CD8-positive, alpha-beta memory T cell (primary cell): ENCODE measurements around the gene HCFC2. TPM values are rescaled to one million over a fixed set of nuclear protein-coding genes. Genes with fewer than 3 reads are reported as not detected.
"Not testable (repeated sequence)": the region's sequence is repeated elsewhere in the genome, so short reads cannot be mapped to it uniquely, and the experiment has no call there.

Experiments used
- CTCF ChIA-PET: fragments of 350-600 bp; sonication (Branson Sonifier 250); formaldehyde crosslinking; loops from one replicate; lab custom pipeline; 2021; ENCODE audit warnings: antibody characterized with exemption; lab: Charles Lee
- POLR2A ChIA-PET: fragments of 350-600 bp; sonication (Branson Sonifier 250); formaldehyde crosslinking; loops from one replicate; lab custom pipeline; 2021; ENCODE audit warnings: antibody characterized with exemption; lab: Charles Lee
- DNase-seq, 5 donors: peaks; one replicate each; pipeline versions ENCODE4 v3.0.0 to v3.0.0-alpha.2; 2020 to 2022; ENCODE audit warnings: mixed read lengths in 1 of 5
- H3K27ac ChIP-seq: one replicate; pipeline ENCODE4 v1.7.0; 2013; ENCODE audit warnings: low read depth, mild to moderate bottlenecking, low read length, moderate library complexity
- H3K27me3 ChIP-seq: 2 replicates; pipeline ENCODE4 v1.7.0; 2013; ENCODE audit warnings: low read length, mild to moderate bottlenecking; ENCODE audit not compliant: insufficient read depth, poor library complexity, severe bottlenecking
- H3K36me3 ChIP-seq: 2 replicates; pipeline ENCODE4 v1.7.0; 2013; ENCODE audit warnings: mild to moderate bottlenecking, low read length, moderate library complexity; ENCODE audit not compliant: insufficient read depth
- H3K4me1 ChIP-seq: 2 replicates; pipeline ENCODE4 v1.7.0; 2013; ENCODE audit warnings: mild to moderate bottlenecking, low read length, moderate library complexity; ENCODE audit not compliant: insufficient read depth
- H3K4me3 ChIP-seq: 2 replicates; pipeline ENCODE4 v1.7.0; 2013; ENCODE audit warnings: mild to moderate bottlenecking, low read length
- H3K9me3 ChIP-seq: 2 replicates; pipeline ENCODE4 v1.7.0; 2013; ENCODE audit warnings: mild to moderate bottlenecking, low read length
- H3K27ac Mint-ChIP-seq, 8 donors: one replicate each; pipeline ENCODE4 v1.8.0; 2020 to 2021; ENCODE audit warnings: mixed read lengths in 8 of 8, mild to moderate bottlenecking in 6 of 8, inconsistent platforms in 3 of 8, moderate library complexity in 3 of 8
- H3K27me3 Mint-ChIP-seq, 2 donors: one replicate each; pipeline ENCODE4 v1.8.0; 2020 to 2021; ENCODE audit warnings: mixed read lengths in 2 of 2, mild to moderate bottlenecking in 1 of 2, moderate library complexity in 1 of 2
- H3K36me3 Mint-ChIP-seq, 3 donors: one replicate each; pipeline ENCODE4 v1.8.0; 2020 to 2021; ENCODE audit warnings: mixed read lengths in 3 of 3, inconsistent platforms in 1 of 3, mild to moderate bottlenecking in 1 of 3
- H3K4me1 Mint-ChIP-seq, 3 donors: one replicate each; pipeline ENCODE4 v1.8.0; 2020 to 2021; ENCODE audit warnings: mixed read lengths in 3 of 3, inconsistent platforms in 1 of 3, mild to moderate bottlenecking in 1 of 3
- H3K4me3 Mint-ChIP-seq, 7 donors: one replicate each; pipeline ENCODE4 v1.8.0; 2020 to 2021; ENCODE audit warnings: mixed read lengths in 7 of 7, mild to moderate bottlenecking in 6 of 7, moderate library complexity in 4 of 7, inconsistent platforms in 2 of 7
- H3K9me3 Mint-ChIP-seq, 5 donors: one replicate each; pipeline ENCODE4 v1.8.0; 2020 to 2022; ENCODE audit warnings: mixed read lengths in 5 of 5, mild to moderate bottlenecking in 3 of 5, moderate library complexity in 2 of 5, inconsistent platforms in 1 of 5
- polyA plus RNA-seq: library from polyadenylated mRNA; unstranded; fragments of 300-500 nt; fragmentation: Illumina TruSeq; gene quantifications from one replicate; pipeline ENCODE4 v1.2.3, GENCODE V29; 2021
- total RNA-seq, 2 experiments: library from RNA; stranded (reverse); gene quantifications; one replicate each; pipeline ENCODE4 v1.2.3, GENCODE V29; 2021

Gene HCFC2
- total and polyA plus RNA-seq, 3 experiments from 2014 or later: 8.5 to 13.0 (median 12.5) TPM

DNA sequence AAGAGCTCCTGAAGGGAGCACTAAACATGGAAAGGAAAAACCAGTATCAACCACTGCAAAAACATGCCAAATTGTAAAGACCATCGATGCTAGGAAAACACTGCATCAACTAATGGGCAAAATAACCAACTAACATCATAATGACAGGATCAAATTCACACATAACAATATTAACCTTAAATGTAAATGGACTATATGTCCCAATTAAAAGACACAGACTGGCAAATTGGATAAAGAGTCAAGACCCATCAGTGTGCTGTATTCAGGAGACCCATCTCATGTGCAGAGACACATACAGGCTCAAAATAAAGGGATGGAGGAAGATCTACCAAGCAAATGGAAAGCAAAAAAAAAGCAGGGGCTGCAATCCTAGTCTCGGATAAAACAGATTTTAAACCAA lies 28.2 kb upstream of the HCFC2 start:
- H3K4me1 ChIP-seq, H3K36me3 ChIP-seq, H3K27me3 ChIP-seq, DNase-seq, H3K4me3 ChIP-seq, CTCF ChIA-PET, H3K36me3 Mint-ChIP-seq, H3K9me3 Mint-ChIP-seq, H3K9me3 ChIP-seq, H3K4me1 Mint-ChIP-seq, H3K27ac Mint-ChIP-seq, H3K27ac ChIP-seq, H3K4me3 Mint-ChIP-seq: not testable (repeated sequence)
- H3K27me3 Mint-ChIP-seq: peaks cover 6 to 29% of the 10 kb centered on the region in 2 donors
- POLR2A ChIA-PET: interaction anchor here (0.7 kb wide), 1 partner anchor 35 kb away, joined by 3 read pairs; no protein-coding TSS in a partner anchor

DNA sequence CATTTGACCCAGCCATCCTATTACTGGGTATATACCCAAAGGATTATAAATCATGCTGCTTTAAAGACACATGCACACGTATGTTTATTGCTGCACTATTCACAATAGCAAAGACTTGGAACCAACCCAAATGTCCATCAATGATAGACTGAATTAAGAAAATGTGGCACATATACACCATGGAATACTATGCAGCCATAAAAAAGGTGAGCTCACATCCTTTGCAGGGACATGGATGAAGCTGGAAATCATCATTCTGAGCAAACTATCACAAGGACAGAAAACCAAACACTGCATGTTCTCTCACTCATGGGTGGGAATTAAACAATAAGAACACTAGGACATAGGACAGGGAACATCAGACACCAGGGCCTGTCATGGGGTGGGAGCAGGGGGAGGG lies 24.6 kb upstream of the HCFC2 start:
- DNase-seq, H3K4me3 ChIP-seq, H3K36me3 Mint-ChIP-seq, H3K4me1 Mint-ChIP-seq, POLR2A ChIA-PET, H3K27ac ChIP-seq, H3K9me3 Mint-ChIP-seq, H3K4me1 ChIP-seq, H3K27me3 ChIP-seq, H3K4me3 Mint-ChIP-seq, H3K9me3 ChIP-seq, H3K36me3 ChIP-seq, H3K27ac Mint-ChIP-seq, CTCF ChIA-PET: not testable (repeated sequence)
- peaks cover 6 to 16% of the 10 kb centered on the region in 2 donors for H3K27me3 Mint-ChIP-seq

DNA sequence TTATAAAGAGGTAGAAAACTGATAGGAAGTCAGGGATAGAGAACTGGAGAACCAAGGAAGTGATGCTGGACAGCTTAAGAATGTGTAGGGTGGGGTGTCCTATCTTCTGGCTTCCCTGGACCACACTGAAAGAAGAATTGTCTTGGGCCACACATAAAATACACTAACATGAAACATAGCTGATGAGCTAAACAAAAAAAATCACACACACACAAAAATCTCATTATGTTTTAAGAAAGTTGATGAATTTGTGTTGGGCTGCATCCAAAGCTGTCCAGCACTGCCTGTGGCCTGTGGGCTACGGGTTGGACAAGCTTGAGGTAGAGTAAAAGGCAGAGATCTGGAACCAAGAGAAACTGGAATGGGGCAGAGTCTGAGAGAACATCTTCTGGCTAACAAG lies 21.8 kb upstream of the HCFC2 start:
- no peaks in the 10 kb centered on the region for H3K4me1 ChIP-seq
- H3K9me3 ChIP-seq: no peaks in the 10 kb centered on the region
- H3K27me3 Mint-ChIP-seq: no peaks in the 10 kb centered on the region
- no peaks in the 10 kb centered on the region for H3K27me3 ChIP-seq
- H3K4me1 Mint-ChIP-seq: peaks cover 2 to 7% (median 4%) of the 10 kb centered on the region in 3 donors
- H3K4me3 ChIP-seq: no peak overlapping the region
- ChIA-PET POLR2A (no interaction called here), CTCF (no interaction called here)
- DNase-seq: no peak
- H3K27ac ChIP-seq: no peak overlapping the region
- no peaks in the 10 kb centered on the region for H3K36me3 Mint-ChIP-seq
- no peaks in the 10 kb centered on the region for H3K36me3 ChIP-seq
- no peak overlapping the region for H3K4me3 Mint-ChIP-seq
- no peaks in the 10 kb centered on the region for H3K9me3 Mint-ChIP-seq
- no peak overlapping the region for H3K27ac Mint-ChIP-seq

DNA sequence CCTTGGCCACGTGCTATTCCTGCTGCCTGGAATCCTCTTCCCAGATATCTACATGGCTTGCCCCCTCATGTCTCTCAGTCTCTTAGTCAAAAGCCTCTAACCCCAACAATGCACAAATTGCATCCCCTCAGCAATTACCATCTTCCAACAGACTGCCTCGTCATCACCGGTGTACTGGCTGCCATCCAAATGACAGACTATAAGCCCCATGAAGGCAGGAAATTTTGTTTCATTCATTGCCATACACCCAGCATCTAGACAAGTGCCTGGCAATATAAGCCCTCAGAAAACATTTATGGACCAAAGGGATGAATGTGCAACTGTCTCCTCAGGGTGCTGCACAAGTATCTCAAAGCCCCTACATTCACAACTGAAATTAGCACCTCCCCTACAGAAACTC lies 20.2 kb upstream of the HCFC2 start:
- Histone ChIP-seq H3K4me3 (no peak overlapping the region), H3K27ac (no peak overlapping the region), H3K27me3 (no peaks in the 10 kb centered on the region), H3K4me1 (no peaks in the 10 kb centered on the region), H3K9me3 (no peaks in the 10 kb centered on the region), H3K36me3 (no peaks in the 10 kb centered on the region)
- CTCF ChIA-PET: no interaction called here
- no peak overlapping the region for H3K27ac Mint-ChIP-seq
- no peak overlapping the region for H3K4me3 Mint-ChIP-seq
- H3K36me3 Mint-ChIP-seq: no peaks in the 10 kb centered on the region
- H3K4me1 Mint-ChIP-seq: peaks cover 2 to 7% (median 4%) of the 10 kb centered on the region in 3 donors
- POLR2A ChIA-PET: no interaction called here
- H3K9me3 Mint-ChIP-seq: no peaks in the 10 kb centered on the region
- peaks cover 3 to 8% of the 10 kb centered on the region in 2 donors for H3K27me3 Mint-ChIP-seq
- no peak for DNase-seq

DNA sequence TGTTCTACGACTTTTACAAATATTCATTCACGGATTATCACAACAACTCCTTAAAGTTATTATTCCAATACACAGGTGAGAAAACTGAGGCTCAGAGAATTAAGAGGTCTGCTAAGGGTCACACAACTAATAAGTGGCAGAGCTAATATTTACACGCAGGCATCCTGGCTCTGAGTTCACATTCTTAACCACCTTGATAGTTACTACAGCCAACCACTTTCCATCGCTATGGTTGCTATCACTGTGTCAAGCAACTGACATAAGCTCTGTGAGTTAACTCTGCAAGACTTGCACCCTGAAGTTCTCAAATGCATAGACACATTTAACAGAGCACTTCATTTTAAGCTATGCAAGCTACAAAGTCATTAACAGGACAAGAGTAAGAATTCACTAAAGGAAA lies 18.0 kb upstream of the HCFC2 start:
- ChIA-PET CTCF (interaction anchor here (0.9 to 2.7 kb wide), 3 partner anchors 12 to 63 kb away, joined by 3 to 8 read pairs (median 4); no protein-coding TSS in a partner anchor), POLR2A (no interaction called here)

DNA sequence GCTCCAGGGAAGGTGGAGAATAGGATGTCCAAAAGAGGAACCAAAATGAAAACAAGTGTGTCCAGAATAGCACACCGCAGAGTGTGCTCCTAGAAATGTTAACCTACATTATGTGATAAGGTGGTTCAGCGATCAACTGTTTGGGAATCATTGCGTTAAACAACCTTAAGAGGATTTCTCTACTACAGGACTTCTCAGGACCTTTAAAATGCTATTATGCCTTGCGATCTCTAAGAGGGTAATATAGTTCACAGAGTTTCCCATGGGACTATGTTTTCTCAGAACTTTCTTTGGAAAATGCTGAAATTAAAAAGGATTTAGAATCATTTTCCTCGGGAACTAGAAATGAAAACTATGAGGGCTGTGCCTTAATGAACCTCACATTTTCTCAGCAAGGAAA lies 16.2 kb upstream of the HCFC2 start:
- Mint-ChIP-seq H3K4me3 (no peak overlapping the region), H3K27ac (no peak overlapping the region), H3K9me3 (no peaks in the 10 kb centered on the region), H3K27me3 (peaks cover 25 to 36% of the 10 kb centered on the region in 2 donors), H3K36me3 (no peaks in the 10 kb centered on the region), H3K4me1 (peaks cover 6 to 15% (median 13%) of the 10 kb centered on the region in 3 donors)
- Histone ChIP-seq H3K4me1 (no peaks in the 10 kb centered on the region), H3K4me3 (no peak overlapping the region), H3K27me3 (peaks cover 8% of the 10 kb centered on the region), H3K9me3 (no peaks in the 10 kb centered on the region), H3K27ac (no peak overlapping the region), H3K36me3 (no peaks in the 10 kb centered on the region)
- DNase-seq: no peak
- CTCF ChIA-PET: no interaction called here
- POLR2A ChIA-PET: no interaction called here

More for the DNA sequence above, 18.0 kb upstream of the HCFC2 start:
- Mint-ChIP-seq H3K4me3 (no peak overlapping the region), H3K27me3 (peaks cover 17 to 21% of the 10 kb centered on the region in 2 donors), H3K27ac (no peak overlapping the region), H3K4me1 (peaks cover 6 to 15% (median 13%) of the 10 kb centered on the region in 3 donors), H3K36me3 (no peaks in the 10 kb centered on the region), H3K9me3 (no peaks in the 10 kb centered on the region)
- no peaks in the 10 kb centered on the region for H3K9me3 ChIP-seq
- DNase-seq: no peak
- H3K27ac ChIP-seq: no peak overlapping the region
- peaks cover 8% of the 10 kb centered on the region for H3K27me3 ChIP-seq
- no peaks in the 10 kb centered on the region for H3K4me1 ChIP-seq
- no peak overlapping the region for H3K4me3 ChIP-seq
- H3K36me3 ChIP-seq: no peaks in the 10 kb centered on the region

DNA sequence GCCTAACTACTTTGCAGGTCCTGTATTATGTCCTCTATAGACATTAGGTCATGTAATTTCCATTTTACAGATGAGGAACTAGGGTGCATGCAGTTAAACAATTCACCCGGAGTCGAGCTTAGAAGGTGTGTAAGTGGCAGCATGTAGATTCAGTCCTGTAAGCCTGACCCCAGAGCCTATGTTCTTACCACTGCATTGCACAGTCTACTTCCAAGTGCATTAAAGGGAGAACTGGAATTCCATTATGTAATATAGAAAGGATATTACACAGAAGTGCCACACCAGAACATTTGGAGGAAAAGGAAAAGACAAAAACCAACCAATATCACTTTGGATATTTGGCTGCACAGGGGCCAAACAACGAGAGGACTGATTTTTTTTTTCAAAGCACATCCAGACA lies 15.5 kb upstream of the HCFC2 start:
- Histone ChIP-seq H3K27me3 (peaks cover 8% of the 10 kb centered on the region), H3K36me3 (no peaks in the 10 kb centered on the region), H3K4me1 (no peaks in the 10 kb centered on the region), H3K27ac (no peak overlapping the region), H3K4me3 (no peak overlapping the region), H3K9me3 (no peaks in the 10 kb centered on the region)
- POLR2A ChIA-PET: no interaction called here
- CTCF ChIA-PET: no interaction called here
- H3K27me3 Mint-ChIP-seq: peaks cover 26 to 39% of the 10 kb centered on the region in 2 donors
- H3K27ac Mint-ChIP-seq: no peak overlapping the region
- no peaks in the 10 kb centered on the region for H3K36me3 Mint-ChIP-seq
- H3K9me3 Mint-ChIP-seq: no peaks in the 10 kb centered on the region
- DNase-seq: no peak
- peak overlapping the region in 1 of 7 donors; percentile 5 for H3K4me3 Mint-ChIP-seq
- H3K4me1 Mint-ChIP-seq: peaks cover 6 to 15% (median 13%) of the 10 kb centered on the region in 3 donors

DNA sequence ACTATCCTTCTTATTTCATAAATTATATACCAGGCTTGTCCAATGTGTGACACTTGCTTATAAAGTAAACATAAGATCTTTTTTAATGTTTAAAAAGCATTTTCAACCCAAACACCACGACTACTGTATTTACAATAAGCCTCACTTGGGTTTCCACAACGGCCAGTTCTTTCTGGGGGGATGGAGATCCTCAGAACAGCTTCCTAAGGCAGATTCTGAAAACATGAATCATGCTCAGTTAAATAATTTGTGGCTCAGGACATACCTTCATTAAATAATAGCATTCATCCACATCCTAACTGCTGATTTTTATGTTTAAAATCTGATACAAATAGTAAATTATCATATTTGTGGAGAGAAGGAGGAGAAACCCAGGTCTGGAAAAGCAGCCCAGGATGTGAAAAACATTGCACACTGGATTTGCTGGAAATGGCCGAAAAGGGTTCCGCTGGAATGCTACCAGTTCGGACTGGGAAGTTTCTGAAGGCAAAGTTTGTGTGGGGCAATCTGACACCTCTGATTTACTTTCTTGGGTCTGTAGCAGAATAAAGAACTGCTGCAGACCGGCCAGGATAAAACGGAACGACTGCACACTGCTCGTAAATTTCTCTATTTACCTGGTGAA lies 14.9 kb upstream of the HCFC2 start:
- Mint-ChIP-seq H3K27ac (peak overlapping the region in 1 of 8 donors; percentile 43), H3K4me1 (peaks cover 6 to 15% (median 13%) of the 10 kb centered on the region in 3 donors), H3K4me3 (peak overlapping the region in 1 of 7 donors; percentile 48), H3K9me3 (no peaks in the 10 kb centered on the region), H3K27me3 (peaks cover 27 to 43% of the 10 kb centered on the region in 2 donors), H3K36me3 (peaks cover 0 to 3% (median 0%) of the 10 kb centered on the region in 3 donors)
- Histone ChIP-seq H3K9me3 (no peaks in the 10 kb centered on the region), H3K4me1 (no peaks in the 10 kb centered on the region), H3K36me3 (no peaks in the 10 kb centered on the region), H3K4me3 (no peak overlapping the region), H3K27me3 (peaks cover 8% of the 10 kb centered on the region), H3K27ac (no peak overlapping the region)
- ChIA-PET POLR2A (no interaction called here), CTCF (no interaction called here)
- DNase-seq: no peak
